ENCODE data around the gene LIME1. TPM values are rescaled to one million over a fixed set of nuclear protein-coding genes. Genes with fewer than 3 reads are reported as not detected.

Gene LIME1
- total RNA-seq, 1 experiment from 2014 or later = 25.8 TPM

- Mint-ChIP-seq H3K4me1 (ENCODE audit: low read depth, unreplicated experiment) (no peaks in the 10 kb centered on the region), H3K27me3 (ENCODE audit: unreplicated experiment) (peaks cover 15% of the 10 kb centered on the region), H3K36me3 (ENCODE audit: insufficient read depth, unreplicated experiment) (no peaks in the 10 kb centered on the region), H3K9me3 (ENCODE audit: low read depth, unreplicated experiment) (no peaks in the 10 kb centered on the region), H3K4me3 (ENCODE audit: low read depth, unreplicated experiment) (no peak overlapping the region), H3K27ac (ENCODE audit: unreplicated experiment) (no peak overlapping the region)
- DNase-seq = no peak
- intact Hi-C loops (cut with micrococcal nuclease; ENCODE audit: unreplicated experiment) = no loop called here
- BruUV-seq (replicated peaks) = no TSS peak
- no peak for TF ChIP-seq CTCF (IDR thresholded peaks at IDR 0.05; ENCODE audit: unreplicated experiment)
- CTCF ChIA-PET = no interaction called here
Observed at GRCh38 chr20:63782521-63782971, 46.1 kb downstream of the LIME1 start.

GRCh38 chr20:63783970-63784369, 47.5 kb downstream of the LIME1 start:
- Mint-ChIP-seq H3K27me3 (ENCODE audit: unreplicated experiment) (peaks cover 15% of the 10 kb centered on the region), H3K9me3 (ENCODE audit: low read depth, unreplicated experiment) (no peaks in the 10 kb centered on the region), H3K27ac (ENCODE audit: unreplicated experiment) (no peak overlapping the region), H3K36me3 (ENCODE audit: insufficient read depth, unreplicated experiment) (no peaks in the 10 kb centered on the region), H3K4me1 (ENCODE audit: low read depth, unreplicated experiment) (no peaks in the 10 kb centered on the region), H3K4me3 (ENCODE audit: low read depth, unreplicated experiment) (no peak overlapping the region)
- TF ChIP-seq CTCF (IDR thresholded peaks at IDR 0.05; ENCODE audit: unreplicated experiment) = no peak
- CTCF ChIA-PET = interaction anchor here (1.0 to 1.4 kb wide), 2 partner anchors 76 to 80 kb away, joined by 3 read pairs; partner anchors contain the start of genes ARFRP1 and ZGPAT
- intact Hi-C loops (cut with micrococcal nuclease; ENCODE audit: unreplicated experiment) = no loop called here
- BruUV-seq (replicated peaks) = no TSS peak
- DNase-seq = no peak

GRCh38 chr20:63785691-63786131, 49.2 kb downstream of the LIME1 start:
- Mint-ChIP-seq H3K36me3 (ENCODE audit: insufficient read depth, unreplicated experiment) (no peaks in the 10 kb centered on the region), H3K27me3 (ENCODE audit: unreplicated experiment) (peaks cover 15% of the 10 kb centered on the region), H3K4me3 (ENCODE audit: low read depth, unreplicated experiment) (no peak overlapping the region), H3K27ac (ENCODE audit: unreplicated experiment) (no peak overlapping the region), H3K9me3 (ENCODE audit: low read depth, unreplicated experiment) (no peaks in the 10 kb centered on the region), H3K4me1 (ENCODE audit: low read depth, unreplicated experiment) (no peaks in the 10 kb centered on the region)
- CTCF ChIA-PET = interaction anchor here (0.8 to 1.7 kb wide), 5 partner anchors 15 to 79 kb away, joined by 3 to 12 read pairs (median 5); partner anchors contain the start of genes ARFRP1, TPD52L2 and ZGPAT
- intact Hi-C loops (cut with micrococcal nuclease; ENCODE audit: unreplicated experiment) = loop anchor here (2.0 kb wide), 1 partner anchor 79 kb away; the partner anchor contains the start of gene TPD52L2
- BruUV-seq (replicated peaks) = no TSS peak
- no peak for TF ChIP-seq CTCF (IDR thresholded peaks at IDR 0.05; ENCODE audit: unreplicated experiment)
- DNase-seq = no peak

GRCh38 chr20:63787302-63787701, 50.8 kb downstream of the LIME1 start:
- H3K27me3 Mint-ChIP-seq (ENCODE audit: unreplicated experiment) = peaks cover 6% of the 10 kb centered on the region
- CTCF ChIA-PET = interaction anchor here (0.7 to 1.7 kb wide), 2 partner anchors 46 to 89 kb away, joined by 4 to 12 read pairs; no protein-coding TSS in a partner anchor
- TF ChIP-seq CTCF (IDR thresholded peaks at IDR 0.05; ENCODE audit: unreplicated experiment) = no peak
- H3K4me1 Mint-ChIP-seq (ENCODE audit: low read depth, unreplicated experiment) = no peaks in the 10 kb centered on the region
- H3K9me3 Mint-ChIP-seq (ENCODE audit: low read depth, unreplicated experiment) = no peaks in the 10 kb centered on the region
- no peak overlapping the region for H3K27ac Mint-ChIP-seq (ENCODE audit: unreplicated experiment)
- DNase-seq = no peak
- BruUV-seq (replicated peaks) = no TSS peak
- intact Hi-C loops (cut with micrococcal nuclease; ENCODE audit: unreplicated experiment) = loop anchor here (2.0 kb wide), 1 partner anchor 77 kb away; the partner anchor contains the start of gene TPD52L2
- H3K4me3 Mint-ChIP-seq (ENCODE audit: low read depth, unreplicated experiment) = no peak overlapping the region
- H3K36me3 Mint-ChIP-seq (ENCODE audit: insufficient read depth, unreplicated experiment) = no peaks in the 10 kb centered on the region

Data from Calu3 (cell line).